Endodermal cell (in vitro differentiated cells): ENCODE results near the gene FAM221B. TPM values are rescaled to one million over a fixed set of nuclear protein-coding genes. Genes with fewer than 3 reads are reported as not detected.

Experiments used
- DNase-seq: peaks from one replicate; pipeline ENCODE4 v3.0.0-alpha.2; 2017
- H3K27ac ChIP-seq: 2 replicates; pipeline ENCODE4 v1.5.1; 2013; ENCODE audit warnings: mild to moderate bottlenecking, low read depth, low read length, moderate library complexity
- H3K27me3 ChIP-seq: 2 replicates; pipeline ENCODE4 v1.6.1; 2013; ENCODE audit warnings: mild to moderate bottlenecking, low read length, moderate library complexity; ENCODE audit not compliant: insufficient read depth, control insufficient read depth, poor library complexity, severe bottlenecking
- H3K36me3 ChIP-seq: 2 replicates; pipeline ENCODE4 v1.7.0; 2013; ENCODE audit warnings: mild to moderate bottlenecking, low read length, moderate library complexity; ENCODE audit not compliant: control insufficient read depth, insufficient read depth
- H3K4me1 ChIP-seq: one replicate; pipeline ENCODE4 v1.7.0; 2013; ENCODE audit warnings: low read length; ENCODE audit not compliant: control insufficient read depth, insufficient read depth
- H3K4me3 ChIP-seq: 2 replicates; pipeline ENCODE4 v1.5.1; 2013; ENCODE audit warnings: mild to moderate bottlenecking, low read length, moderate library complexity
- H3K9ac ChIP-seq: 2 replicates; pipeline ENCODE4 v1.6.1; 2013; ENCODE audit warnings: mild to moderate bottlenecking, low read length, moderate library complexity; ENCODE audit not compliant: poor library complexity, severe bottlenecking; ENCODE audit errors: extremely low read depth
- H3K9me3 ChIP-seq: 2 replicates; pipeline ENCODE4 v1.6.1; 2013; ENCODE audit warnings: mild to moderate bottlenecking, low read length, moderate library complexity; ENCODE audit not compliant: control insufficient read depth
- H3K27ac Mint-ChIP-seq: 2 replicates; pipeline ENCODE4 v1.8.0; 2020; ENCODE audit warnings: mixed read lengths
- H3K27me3 Mint-ChIP-seq: 2 replicates; pipeline ENCODE4 v1.8.0; 2021; ENCODE audit warnings: mild to moderate bottlenecking, mixed read lengths; ENCODE audit not compliant: insufficient read depth
- H3K36me3 Mint-ChIP-seq: 2 replicates; pipeline ENCODE4 v1.8.0; 2020; ENCODE audit warnings: low read depth, mixed read lengths
- H3K4me1 Mint-ChIP-seq: 2 replicates; pipeline ENCODE4 v1.8.0; 2020; ENCODE audit warnings: mixed read lengths
- H3K4me3 Mint-ChIP-seq: 2 replicates; pipeline ENCODE4 v1.8.0; 2020; ENCODE audit warnings: mild to moderate bottlenecking, moderate library complexity, mixed read lengths
- H3K9me3 Mint-ChIP-seq: 2 replicates; pipeline ENCODE4 v1.8.0; 2020; ENCODE audit warnings: mild to moderate bottlenecking, mixed read lengths
- WGBS, 2 experiments: methylation state at CpG; one replicate each; pipeline versions ENCODE4 v1.1.5 to v1.1.7; 2013; ENCODE audit warnings: missing lambda C conversion rate in 2 of 2, mixed read lengths in 1 of 2; ENCODE audit not compliant: insufficient coverage in 1 of 2, insufficient read length in 1 of 2; 5-methylcytosine and 5-hydroxymethylcytosine counted together
- total RNA-seq, 2 donors: library from RNA; stranded (reverse); fragmentation: NEBNext Ultra II Directional in 1 of 2; extraction: Animal tissue kit (Norgen Biotek cat#: 25700) in 1 of 2; gene quantifications; 2 replicates in 1 of 2; 3 replicates in 1 of 2; pipeline ENCODE4 v1.2.1, GENCODE V29; 2021
- TF ChIP-seq, protein P1 (sequence below): fragments of 200-600 bp; sonication (generic); conservative IDR thresholded peaks from 2 replicates; pipeline ENCODE4 v1.5.0; 2021; ENCODE audit warnings: antibody characterized with exemption, mild to moderate bottlenecking

Gene FAM221B
- total RNA-seq, 2 donors from 2014 or later: 0.22 TPM; not detected in 1

DNA sequence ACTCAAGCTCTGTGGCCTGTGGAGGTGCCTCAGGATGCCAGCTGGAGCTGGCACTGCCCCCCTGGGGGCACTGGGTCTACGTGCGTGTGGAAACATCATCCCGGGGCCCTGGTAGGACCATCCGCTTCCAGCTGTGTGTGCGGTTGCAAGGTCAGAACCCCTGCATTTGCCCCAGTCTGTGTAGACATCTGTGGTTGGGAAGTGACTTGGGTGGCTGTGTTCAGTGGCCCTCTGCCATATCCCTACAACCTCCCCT is 13.0 kb upstream of the FAM221B start:
- Histone ChIP-seq H3K4me1 (no peaks in the 10 kb centered on the region), H3K27me3 (peaks cover 16% of the 10 kb centered on the region), H3K36me3 (no peaks in the 10 kb centered on the region), H3K9me3 (no peaks in the 10 kb centered on the region), H3K9ac (no peak overlapping the region), H3K27ac (no peak overlapping the region), H3K4me3 (no peak overlapping the region)
- DNase-seq: no peak
- WGBS, 2 experiments: 92 to 100% methylated on average over 1 to 5 of the region's 5 CpGs
- Mint-ChIP-seq H3K36me3 (no peaks in the 10 kb centered on the region), H3K4me1 (peaks cover 21% of the 10 kb centered on the region), H3K4me3 (no peak overlapping the region), H3K27ac (no peak overlapping the region), H3K9me3 (no peaks in the 10 kb centered on the region), H3K27me3 (peaks cover 31% of the 10 kb centered on the region)
- TF ChIP-seq, protein P1, sequence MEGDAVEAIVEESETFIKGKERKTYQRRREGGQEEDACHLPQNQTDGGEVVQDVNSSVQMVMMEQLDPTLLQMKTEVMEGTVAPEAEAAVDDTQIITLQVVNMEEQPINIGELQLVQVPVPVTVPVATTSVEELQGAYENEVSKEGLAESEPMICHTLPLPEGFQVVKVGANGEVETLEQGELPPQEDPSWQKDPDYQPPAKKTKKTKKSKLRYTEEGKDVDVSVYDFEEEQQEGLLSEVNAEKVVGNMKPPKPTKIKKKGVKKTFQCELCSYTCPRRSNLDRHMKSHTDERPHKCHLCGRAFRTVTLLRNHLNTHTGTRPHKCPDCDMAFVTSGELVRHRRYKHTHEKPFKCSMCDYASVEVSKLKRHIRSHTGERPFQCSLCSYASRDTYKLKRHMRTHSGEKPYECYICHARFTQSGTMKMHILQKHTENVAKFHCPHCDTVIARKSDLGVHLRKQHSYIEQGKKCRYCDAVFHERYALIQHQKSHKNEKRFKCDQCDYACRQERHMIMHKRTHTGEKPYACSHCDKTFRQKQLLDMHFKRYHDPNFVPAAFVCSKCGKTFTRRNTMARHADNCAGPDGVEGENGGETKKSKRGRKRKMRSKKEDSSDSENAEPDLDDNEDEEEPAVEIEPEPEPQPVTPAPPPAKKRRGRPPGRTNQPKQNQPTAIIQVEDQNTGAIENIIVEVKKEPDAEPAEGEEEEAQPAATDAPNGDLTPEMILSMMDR: no peak

DNA sequence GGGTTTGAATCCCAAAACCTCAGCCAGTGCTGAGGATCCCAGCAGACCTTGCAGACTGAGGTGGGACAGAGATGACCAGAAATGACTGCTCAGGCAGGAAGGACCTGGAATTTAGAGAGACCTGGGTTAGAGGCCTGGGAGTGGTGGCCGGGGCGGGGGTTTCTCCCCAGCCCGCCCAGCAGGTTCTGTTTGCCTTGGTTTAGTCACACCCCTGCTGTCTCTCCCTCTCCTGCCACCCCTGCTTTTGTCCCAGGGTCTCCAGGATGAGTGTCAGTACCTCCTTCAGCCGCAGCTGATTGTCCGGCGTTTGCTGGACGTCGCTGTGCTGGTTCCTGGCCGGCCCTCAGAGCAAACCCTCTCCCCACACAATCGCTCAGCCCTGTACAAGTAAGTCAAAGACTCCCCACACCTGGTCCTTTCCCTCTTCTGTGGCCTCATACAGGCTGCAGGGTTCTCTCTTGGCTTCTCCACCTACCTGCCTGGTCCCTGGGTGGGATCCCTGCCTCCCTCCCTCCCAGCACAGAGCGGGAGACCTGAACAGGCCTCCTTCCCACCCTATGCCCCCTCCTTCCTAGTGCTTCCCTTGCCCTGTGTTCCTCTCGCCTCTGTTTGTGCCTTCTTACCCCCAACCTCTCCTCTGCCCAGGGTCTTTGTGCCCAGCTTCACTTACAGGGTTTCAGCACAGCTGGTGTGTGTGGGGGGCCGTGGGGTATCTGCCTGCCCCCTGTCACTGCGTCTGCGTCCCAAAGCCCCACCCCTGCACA is 12.5 kb upstream of the FAM221B start:
- H3K36me3 Mint-ChIP-seq: no peaks in the 10 kb centered on the region
- Histone ChIP-seq H3K9me3 (no peaks in the 10 kb centered on the region), H3K36me3 (no peaks in the 10 kb centered on the region), H3K27ac (no peak overlapping the region), H3K4me3 (no peak overlapping the region), H3K4me1 (no peaks in the 10 kb centered on the region), H3K9ac (no peak overlapping the region), H3K27me3 (peaks cover 11% of the 10 kb centered on the region)
- no peak overlapping the region for H3K4me3 Mint-ChIP-seq
- WGBS, 2 experiments: 91 to 93% methylated on average over 9 to 15 of the region's 15 CpGs
- H3K27ac Mint-ChIP-seq: no peak overlapping the region
- peaks cover 27% of the 10 kb centered on the region for H3K27me3 Mint-ChIP-seq
- peak; percentile 55 for DNase-seq
- TF ChIP-seq, protein P1: no peak
- H3K4me1 Mint-ChIP-seq: peaks cover 21% of the 10 kb centered on the region
- H3K9me3 Mint-ChIP-seq: no peaks in the 10 kb centered on the region

DNA sequence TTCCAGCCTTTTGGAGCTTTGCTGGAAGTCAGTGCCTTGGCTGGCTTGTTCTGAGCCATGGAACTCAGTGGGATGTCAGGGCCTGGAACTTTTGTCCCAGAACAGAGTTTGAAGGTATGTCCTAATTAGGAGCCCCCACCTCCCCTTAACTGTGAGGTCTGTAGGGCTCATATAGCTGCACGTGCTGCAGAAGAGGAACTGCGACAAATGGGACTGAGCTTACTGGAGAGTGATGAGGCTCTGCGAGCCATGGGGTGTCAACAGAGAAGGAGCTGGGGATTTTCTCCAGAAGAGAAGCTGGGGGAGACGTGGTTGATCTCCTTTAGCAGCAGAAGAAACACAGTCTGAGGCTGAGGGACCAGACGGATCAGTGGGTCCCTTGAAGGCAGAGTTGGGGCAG is 11.4 kb upstream of the FAM221B start:
- Histone ChIP-seq H3K9ac (no peak overlapping the region), H3K4me3 (no peak overlapping the region), H3K27me3 (no peaks in the 10 kb centered on the region), H3K4me1 (no peaks in the 10 kb centered on the region), H3K27ac (no peak overlapping the region), H3K36me3 (no peaks in the 10 kb centered on the region), H3K9me3 (no peaks in the 10 kb centered on the region)
- Mint-ChIP-seq H3K36me3 (no peaks in the 10 kb centered on the region), H3K27ac (no peak overlapping the region), H3K4me3 (no peak overlapping the region), H3K9me3 (no peaks in the 10 kb centered on the region), H3K4me1 (peaks cover 13% of the 10 kb centered on the region), H3K27me3 (peaks cover 19% of the 10 kb centered on the region)
- DNase-seq: no peak
- 91 to 94% methylated on average over 5 of the region's 5 CpGs for WGBS, 2 experiments
- TF ChIP-seq, protein P1: no peak
